HG02938 (cell line): Measurements from ENCODE around the gene ABI3BP.
"Not testable (repeated sequence)": the region's sequence is repeated elsewhere in the genome, so short reads cannot be mapped to it uniquely, and the experiment has no call there.

Source experiments
- ATAC-seq: cut with Tn5 transposase; IDR thresholded peaks from one replicate; pipeline ENCODE4 v1.9.1; 2021; ENCODE audit warnings: mild to moderate bottlenecking, moderate library complexity; ENCODE audit not compliant: unreplicated experiment

The ABI3BP gene

DNA sequence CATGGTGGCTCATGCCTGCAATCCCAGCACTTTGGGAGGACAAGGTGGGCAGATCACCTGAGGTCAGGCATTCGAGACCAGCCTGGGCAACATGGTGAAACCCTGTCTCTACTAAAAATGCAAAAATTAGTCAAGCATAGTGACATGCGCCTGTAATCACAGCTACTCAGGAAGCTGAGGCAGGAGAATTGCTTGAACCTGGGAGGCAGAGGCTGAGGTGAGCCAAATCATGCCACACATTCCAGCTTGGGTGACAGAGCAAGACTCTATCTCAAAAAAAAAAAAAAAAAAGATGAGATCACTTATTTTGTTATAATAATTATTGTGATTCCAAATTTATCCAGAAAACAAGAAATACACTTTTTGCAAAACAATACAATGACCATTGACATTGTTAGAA lies 47.1 kb downstream of the ABI3BP start:
- ATAC-seq, result not testable (repeated sequence)

DNA sequence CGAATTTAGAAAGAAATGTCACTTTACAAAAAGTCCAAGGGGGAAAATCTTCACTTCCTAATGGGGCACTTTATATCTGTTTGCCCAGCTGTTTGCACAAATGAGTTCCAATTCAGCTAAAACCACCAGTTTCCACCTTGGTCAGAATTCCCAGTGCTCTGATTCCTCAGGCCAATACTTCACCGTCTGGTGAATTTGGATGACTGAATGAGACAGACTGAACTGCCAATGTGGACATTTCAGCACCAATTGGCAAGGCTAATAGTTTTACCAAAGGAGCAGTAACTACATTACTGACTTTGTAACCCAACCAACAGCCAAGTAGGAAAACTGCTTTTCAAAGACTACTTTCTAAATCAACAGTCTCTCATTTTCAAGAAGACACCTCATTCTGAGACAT lies 51.8 kb downstream of the ABI3BP start:
- no peak for ATAC-seq

DNA sequence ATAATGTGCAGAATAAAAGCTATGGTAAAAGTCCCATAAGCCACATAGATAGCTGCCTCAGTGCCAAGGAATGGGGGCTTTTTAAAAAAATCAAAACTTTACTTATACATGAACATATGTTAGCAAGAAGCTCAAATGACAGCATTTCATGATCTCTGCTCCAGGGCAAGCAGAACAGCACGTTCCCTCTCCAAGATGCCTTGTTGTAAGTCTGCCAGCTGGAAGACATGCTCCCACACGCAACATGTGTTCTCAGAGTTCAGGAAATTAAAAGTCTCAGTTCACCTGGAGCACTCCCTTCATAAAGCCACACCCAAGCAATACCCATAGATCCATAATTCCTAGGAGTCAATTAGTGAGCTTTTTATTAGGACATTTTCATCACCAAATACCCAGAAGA lies 52.2 kb downstream of the ABI3BP start:
- no peak for ATAC-seq

DNA sequence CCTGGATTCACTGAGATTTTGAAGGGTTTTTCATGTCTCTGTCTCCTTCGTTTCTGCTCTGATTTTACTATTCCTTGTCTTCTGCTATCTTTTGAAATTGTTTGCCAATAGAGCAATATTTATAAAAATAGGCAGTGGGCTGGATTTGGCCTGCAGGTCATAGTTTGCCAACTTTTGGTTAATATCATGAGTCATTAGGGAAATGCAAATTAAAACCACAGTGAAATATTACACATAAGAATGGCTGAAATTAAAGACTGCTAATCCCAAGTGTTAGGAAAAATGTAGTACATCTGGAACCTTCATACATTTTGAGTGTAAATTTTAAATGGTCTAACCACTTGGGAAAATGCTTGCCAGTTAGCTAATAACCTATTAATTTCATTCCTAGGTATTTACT lies 56.3 kb downstream of the ABI3BP start:
- no peak for ATAC-seq

DNA sequence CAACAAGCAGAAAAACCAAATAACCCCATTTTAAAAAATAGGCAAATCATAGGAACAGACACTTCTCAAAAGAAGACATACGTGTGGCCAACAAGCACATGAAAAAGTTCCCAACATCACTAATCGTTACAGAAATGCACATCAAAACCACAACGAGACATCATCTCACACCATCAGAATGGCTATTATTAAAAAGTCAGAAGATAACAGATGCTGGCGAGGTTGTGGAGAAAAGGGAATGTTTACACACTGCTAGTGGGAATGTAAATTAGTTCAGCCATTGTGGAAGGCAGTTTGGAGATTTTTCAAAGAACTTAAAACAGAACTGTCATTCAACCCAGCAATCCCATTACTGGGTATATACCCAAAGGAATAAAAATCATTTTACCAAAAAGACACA lies 60.7 kb downstream of the ABI3BP start:
- no peak for ATAC-seq

DNA sequence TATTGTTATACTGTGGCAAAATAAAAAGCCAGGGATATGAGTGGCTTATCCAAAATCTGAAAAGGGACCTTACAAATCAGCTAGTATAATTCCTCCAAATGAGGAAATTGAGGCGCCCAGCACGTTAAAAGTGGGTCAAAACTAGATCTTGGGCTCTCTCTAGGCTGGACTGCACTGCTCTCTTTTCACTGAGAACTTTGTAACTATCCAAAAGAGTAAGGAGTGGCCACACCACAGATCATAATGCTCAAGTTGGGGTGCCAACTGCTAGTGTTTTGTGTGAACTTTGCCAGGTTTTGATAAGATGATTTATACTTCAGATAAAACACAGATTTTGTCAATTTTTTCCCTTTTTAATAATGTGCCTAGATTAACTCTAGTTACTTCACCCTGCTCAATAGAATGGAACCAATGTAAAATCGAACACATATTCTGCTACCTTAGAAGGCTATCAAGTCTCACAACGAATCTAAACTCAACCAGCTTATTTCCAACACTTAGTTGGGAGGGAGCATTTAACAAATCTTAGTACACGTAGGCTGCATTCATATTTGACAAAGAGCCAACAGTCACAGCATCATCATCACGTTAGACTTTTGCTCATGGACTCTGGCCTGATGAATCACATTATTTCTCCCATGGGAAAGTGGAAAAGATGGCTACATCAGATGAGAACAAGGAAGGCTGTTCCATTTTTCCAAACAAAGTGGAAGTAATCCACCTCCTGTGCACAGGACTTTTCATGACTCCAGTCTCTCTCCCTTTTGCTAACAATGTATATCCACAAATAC lies 64.4 kb downstream of the ABI3BP start:
- ATAC-seq, result no peak

DNA sequence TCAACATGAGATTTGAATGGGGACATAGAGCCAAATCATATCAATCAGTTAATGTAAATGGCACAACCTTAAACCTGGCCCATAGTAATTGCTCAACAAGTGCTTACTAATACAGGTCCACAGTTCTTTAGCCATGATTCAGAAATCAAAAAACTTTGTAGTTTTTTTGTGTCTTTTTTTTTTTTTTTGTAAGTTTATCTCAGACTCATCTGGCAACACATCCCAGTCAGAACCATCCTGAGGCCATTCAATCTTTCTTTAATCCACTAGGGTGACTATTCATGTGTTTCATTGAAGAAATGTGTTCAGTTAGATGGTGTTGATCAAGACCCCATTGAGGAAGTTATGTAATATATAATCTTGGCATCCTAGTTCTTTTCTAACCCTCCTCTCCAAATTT lies 65.4 kb downstream of the ABI3BP start:
- ATAC-seq, result no peak

DNA sequence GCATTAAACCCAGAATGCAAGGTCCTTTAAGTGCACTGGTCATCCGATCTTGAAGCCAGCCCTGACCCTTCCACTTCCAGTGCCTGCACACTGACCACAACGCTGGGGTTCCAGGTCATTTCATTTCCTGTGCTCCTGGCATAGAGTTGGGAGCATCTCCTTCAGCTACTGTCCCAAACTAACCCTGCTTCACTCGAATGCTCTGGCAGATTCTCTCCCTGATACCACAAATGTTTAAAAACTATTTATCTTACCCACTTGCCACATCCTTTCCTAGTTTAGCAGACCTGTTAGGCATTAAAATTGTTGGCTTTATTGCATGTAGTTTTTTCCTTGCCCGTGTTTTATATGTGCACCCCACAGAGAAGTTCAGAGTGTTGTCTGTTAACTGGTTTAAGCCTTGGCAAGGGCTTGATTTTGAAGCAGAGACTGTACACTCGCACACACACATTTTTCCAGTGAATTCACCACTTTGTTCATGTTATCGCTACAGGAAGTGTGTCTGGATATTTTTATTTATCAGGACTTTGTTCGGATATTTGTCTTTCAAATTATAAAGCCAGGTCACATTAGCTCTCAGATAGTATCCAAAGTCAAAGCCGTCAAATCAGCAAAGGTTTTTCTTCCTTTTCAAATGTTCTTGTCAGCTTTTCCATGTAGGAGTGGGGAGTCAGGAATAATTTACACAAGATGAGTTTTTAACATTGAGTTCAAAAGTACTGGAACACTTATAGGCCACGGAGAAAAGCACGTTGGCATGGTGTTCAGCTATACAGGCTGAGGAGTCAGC lies 77.3 kb downstream of the ABI3BP start:
- no peak for ATAC-seq

DNA sequence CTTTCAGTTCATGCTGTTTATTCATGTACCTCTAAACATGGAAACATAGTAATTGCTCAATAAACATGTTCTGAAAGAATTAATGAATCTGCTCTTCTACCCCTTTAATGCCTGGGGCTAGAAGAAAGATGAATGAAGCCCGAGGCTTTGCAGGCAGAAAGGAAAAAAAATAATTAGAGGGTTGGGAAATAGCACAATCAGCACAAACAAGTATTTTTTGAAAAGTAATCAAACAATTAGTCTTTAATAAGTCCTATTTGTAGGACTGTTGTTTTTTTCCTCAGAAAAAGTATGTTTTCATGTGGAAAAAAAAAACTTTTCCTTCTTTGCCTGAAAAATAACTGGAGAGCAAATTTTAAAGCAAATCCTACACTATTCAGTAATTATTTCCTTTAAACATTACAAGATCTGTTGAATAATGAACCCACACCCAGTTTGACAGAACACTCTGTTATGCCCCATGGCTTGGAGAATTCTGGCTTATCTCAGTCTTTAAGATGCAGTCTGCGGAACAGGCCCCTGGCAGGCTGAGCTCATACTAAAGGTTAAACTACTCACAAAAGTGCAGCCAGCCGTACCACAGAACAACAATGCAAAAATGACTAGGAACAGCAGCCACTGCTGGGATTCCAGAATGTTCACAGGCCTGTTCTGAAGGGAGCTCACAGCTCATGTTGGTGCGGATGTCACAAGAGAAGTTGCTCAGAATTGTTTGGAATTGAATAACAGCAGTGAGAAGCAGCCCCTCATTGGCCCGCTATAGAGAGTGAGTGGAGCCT lies 79.2 kb downstream of the ABI3BP start:
- ATAC-seq, result no peak

DNA sequence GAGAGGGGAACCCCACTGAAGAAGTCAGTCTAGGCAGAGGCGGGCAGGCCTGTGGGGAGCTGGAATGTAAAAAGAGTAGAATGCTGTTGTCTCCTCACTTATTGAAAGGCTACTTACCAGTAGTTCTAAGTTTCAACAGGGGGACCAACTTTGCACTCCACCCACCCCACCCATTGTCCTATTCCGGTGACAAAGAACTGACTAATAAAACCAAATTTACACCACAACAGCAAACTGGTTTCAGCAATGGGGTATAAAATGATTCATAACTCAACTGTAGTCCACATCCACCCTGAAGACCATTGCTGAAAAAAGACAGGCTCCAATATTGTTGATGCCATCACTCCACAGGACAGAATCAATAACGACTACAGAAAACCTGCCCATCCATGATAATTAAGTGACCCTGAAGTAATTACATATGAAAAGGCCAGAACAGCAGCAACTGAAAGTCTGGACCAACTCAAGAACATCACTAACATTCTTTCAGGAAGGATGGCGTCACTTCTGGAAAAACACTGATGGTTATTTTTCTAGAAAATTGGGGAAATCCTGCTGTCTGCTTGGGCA lies 80.2 kb downstream of the ABI3BP start:
- no peak for ATAC-seq

DNA sequence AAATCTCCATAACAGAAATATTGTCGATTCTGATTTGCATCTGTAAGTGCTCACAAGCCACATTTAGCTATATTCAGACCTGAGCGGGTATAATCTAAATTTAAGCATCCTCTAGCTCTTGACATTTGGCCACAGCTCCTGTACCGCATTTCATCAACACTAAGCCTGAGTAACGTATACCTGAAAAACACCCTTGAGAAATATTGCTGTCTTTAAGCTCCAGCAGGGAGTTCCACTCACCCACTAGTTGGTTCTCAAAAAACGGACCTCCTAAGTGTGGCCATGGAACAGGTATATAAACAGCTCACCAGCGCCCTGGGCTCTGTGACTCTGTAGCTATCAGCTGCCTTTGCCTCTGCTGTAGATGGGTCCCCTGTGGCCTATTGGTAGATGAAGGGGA lies 80.7 kb downstream of the ABI3BP start:
- ATAC-seq, result no peak

DNA sequence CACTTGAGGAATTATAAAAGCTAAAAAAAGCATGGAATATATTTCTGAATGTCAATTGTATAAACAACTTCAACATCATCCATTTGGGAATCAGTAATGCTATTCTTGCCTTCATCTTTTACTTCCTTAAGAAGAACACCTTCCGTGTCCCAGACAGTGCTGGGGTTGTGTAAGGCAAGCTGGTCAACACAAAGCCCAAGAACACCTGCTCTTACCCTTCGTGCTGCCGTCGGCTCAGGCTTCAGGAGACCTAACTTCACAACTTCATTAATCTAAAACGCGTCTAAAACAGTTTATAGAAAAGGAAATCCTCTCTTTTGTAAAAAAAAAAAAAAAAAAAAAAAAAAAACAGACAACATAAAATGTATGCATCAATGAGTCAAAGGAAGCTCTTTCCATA lies 81.3 kb downstream of the ABI3BP start:
- no peak for ATAC-seq

DNA sequence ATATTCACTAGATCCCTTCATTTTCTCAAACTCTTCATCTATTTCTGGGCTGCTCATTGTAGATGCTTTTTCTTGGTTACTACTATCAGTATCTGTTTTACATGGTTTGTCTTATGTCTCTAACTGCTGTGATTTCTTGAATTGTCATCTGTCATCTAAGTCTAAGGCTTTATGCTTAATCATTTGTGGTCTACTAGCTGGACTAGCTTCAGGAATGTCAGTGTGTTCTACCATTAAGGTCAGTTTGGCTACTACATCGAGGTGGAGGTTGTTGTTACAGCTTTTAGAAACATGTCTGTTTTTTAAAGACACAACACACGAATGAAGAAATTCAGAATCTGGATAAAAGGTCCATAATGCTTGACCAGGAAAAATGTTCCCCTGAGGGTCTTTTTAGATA lies 82.2 kb downstream of the ABI3BP start:
- ATAC-seq, result no peak

DNA sequence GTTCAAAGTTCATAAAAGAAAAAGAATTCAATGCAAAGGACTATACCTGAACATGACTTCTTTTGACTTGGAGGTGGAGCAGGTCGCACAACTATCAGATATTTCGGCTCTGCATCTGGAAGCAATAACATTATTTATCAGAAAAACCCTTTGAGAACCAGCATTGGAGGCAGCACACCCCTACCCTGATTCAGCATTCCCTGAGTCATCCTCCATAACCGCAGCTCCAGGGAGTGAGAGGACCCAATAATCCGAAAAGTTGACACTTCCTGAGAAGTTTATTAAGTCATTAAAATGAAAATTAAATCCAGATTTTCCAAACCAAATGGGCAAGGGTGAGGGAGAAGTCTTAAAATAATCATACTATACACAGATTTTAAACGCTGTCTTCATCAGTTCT lies 90.6 kb downstream of the ABI3BP start:
- no peak for ATAC-seq

DNA sequence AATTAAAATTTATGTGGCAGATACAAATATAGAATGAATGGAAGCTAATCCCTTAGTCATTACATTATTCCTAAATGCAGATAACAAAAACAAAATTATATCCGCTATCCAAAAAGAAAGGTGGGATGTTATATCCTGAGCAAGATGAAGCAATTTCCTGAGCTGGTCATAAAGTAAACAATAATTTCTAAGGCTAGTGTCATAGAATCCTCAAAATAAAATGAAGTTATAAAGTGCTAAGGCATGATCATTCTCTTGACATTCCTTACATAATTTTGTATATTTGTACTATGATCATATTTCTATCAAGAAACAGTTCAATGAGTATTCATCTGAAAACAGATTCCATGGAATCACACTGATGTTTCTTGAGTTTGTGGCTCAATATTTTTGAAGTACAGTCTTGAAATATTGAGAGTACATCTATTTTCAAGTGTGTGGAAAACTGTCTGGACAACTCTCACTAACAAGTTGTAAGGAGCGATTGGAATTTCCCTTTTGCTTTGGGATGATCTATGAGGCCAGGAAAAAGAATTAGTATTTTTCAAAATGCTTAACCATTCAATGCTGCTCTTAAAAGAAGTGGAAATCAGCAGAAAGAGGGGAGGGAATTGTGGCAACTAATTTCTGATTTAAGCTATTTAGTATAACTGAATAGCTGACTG lies 92.4 kb downstream of the ABI3BP start:
- no peak for ATAC-seq

DNA sequence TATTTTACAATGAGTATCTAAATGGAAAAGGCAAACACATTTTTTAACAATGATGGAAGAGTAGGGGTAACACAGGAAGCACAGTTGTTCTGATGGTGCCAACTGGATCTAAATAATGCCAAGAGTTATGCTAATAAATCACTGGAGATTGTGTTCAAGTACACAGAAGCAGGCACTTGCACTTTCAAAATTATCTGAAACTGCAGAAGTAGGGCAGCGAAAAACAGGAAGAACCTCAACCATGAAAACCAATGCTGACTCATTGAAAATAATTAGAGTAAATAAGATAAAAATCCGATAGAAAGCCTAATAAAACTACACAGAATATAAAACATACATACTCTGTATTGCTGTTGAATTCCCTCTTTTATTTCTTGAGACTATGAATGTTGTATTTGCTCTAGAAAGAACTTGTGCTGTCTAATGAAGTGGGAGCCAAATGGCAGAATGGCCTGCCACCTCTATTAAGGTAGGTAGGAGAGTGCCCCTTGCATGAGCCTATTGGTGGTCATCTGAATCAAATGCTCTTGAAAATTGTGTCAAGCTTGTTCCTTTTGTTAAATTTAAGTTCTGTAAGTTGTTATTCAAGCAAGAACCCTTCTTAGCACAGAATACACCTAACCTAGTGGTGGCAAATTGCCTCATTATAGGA lies 93.7 kb downstream of the ABI3BP start:
- peak; percentile 72 for ATAC-seq

DNA sequence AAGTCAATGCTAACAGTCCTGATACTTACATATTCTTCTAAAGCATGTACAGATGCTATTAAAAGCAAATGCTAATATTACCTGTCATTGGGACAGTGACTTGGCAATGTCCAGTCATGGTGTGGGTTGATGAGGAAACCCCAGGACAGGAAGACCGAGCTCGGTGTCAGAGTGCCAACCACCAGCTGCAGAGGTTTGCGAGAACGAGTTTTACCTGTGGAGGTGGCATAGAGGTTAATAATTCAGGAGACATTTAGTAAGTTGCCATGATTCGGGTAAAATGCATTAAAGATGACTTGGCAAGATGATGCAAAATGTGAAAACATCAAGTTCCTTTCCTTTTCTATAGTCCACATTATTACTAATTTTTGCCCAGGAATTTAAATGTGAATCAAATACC lies 94.5 kb downstream of the ABI3BP start:
- no peak for ATAC-seq

DNA sequence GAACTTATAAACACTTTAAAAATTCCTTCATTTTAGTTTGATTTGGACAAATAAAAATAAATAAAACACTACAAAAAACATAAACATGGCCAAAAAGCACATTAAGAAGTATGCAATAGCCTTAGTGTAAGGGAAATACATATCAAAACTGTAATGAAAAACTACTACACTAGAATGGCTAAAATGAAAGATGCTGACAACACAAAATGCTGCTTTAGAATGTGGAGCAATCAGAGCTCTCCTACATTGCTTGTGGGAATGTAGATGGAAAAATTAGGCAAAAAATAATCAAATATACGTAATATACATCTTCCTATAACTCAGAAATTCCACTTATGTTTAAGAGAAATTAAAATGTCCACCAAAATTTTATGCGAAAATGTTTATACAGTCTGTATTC lies 96.2 kb downstream of the ABI3BP start:
- no peak for ATAC-seq

DNA sequence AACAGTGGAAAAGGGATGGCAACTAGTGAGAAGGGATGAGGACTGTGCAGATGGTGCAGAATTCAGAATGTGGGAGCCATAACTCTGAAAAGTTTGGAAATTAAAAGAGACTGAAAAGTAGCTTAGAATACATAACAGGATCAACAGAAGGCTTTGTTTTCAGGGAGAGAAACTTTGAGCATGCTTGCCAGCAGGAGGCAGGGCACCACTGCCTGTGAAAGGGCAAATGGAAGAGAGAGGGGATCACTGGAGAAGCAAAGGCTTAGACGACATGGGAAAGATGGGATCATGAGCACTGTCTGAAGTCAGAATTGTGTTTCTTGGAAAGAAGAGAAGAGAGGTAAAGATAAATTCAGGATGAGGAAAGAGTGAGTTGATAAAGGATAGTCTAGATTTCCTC lies 99.6 kb downstream of the ABI3BP start:
- no peak for ATAC-seq

DNA sequence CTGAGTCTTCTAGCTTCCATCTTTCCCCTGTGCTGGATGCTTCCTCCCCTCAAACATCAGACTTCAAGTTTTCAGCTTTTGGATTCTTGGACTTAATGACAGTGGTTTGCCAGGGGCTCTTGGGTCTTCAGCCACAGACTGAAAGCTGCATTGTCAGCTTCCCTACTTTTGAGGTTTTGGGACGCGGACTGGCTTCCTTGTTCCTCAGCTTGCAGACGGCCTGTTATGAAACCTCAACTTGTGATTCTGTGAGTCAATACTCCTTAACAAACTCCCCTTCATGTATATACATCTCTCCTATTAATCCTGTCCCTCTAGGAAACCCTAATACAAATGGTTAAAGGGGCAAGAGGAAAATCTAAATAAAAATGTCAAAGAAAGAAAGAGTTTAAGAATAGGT lies 100.1 kb downstream of the ABI3BP start:
- no peak for ATAC-seq
